Stimulated activated CD4-positive, alpha-beta T cell treated with anti-CD3 and anti-CD28 coated beads, Interleukin-1b, Interleukin-23, amount 100 ng/mL, for 4 hours (primary cell): ENCODE measurements around the gene JAML.

ENCODE experiments used
- DNase-seq, 2 donors: peaks; one replicate each; pipeline ENCODE4 v3.0.0-alpha.2; 2020; ENCODE audit warnings: low read depth in 2 of 2

The JAML gene

GRCh38 chr11:118240999-118241763, 16.4 kb upstream of the JAML start:
- peak in 1 of 2 donors; percentile 62 for DNase-seq

- DNase-seq = no peak
Measured at GRCh38 chr11:118239509-118240205, 14.8 kb upstream of the JAML start.

GRCh38 chr11:118238929-118239328, 14.1 kb upstream of the JAML start:
- no peak for DNase-seq

DNA sequence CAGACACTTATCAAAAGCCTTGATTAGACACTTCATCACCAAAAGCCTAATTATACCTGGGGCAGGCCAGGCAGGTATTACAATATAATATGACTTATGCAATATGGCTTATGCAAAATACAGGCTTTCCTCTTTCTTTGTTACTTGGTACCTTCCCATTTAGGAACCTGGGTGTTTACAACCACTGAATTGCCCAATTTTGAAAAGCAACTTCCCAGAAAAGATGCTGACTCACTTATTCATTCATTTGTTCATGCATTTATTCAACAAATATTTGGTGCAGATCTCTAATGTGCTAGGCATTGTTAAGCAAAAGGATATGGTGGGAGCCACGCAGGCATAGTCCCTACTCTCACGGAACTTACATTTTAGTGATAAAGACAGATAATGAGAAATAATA, 13.6 kb upstream of the JAML start:
- no peak for DNase-seq

DNA sequence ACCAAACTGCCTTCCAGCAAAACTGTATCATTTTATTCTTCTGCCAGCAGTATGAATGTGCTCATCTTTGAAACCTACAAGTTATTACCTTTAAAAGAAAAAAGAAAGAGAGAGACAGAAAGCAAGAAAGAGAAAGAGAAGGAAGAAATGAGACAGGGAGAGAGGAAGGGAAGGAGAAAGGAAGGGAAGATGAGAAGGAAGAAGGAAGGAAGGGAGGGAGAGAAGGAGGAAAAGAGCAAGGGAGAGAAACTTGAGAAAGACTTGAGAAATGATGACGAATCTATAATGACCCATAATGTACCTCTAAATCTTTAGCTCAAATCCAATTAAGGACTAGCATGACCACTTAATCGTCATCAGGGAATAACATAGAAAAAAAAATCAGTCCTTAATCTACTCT, 11.4 kb upstream of the JAML start:
- DNase-seq = no peak

DNA sequence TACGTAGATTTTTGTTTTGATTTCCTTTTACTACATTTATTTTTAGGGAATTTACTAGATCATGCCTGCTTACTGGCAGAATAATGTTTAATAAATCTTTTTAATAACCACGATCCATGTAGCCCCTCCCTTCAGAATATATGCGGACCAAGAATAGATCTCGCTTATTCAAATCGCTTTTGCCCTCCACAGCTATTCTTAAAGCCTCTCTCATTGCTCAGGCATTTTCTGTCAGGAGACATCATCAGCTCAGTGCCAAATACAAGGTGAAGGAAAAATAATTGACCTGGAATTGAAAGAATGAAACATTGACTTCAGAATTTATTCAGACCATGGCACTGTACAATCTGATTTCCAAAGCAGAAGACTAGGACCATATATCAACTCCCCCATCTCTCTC, 10.0 kb upstream of the JAML start:
- DNase-seq = no peak

DNA sequence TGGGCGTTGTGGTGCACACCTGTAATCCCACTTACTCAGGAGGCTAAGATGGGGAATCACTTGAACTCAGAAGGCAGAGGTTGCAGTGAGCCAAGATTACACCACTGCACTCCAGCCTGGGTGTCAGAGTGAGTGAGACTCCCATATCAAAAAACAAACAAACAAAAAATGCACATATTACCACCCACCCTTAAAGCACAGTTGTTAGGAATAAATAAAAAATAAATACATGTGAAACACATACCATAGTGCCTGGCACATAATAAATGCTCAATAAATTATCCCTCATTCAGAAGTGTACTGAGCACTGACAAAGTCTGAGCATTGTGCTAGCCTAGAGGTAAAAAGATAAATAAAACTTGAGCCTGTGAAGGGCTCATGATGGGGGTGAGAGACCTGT, 9.0 kb upstream of the JAML start:
- no peak for DNase-seq

DNA sequence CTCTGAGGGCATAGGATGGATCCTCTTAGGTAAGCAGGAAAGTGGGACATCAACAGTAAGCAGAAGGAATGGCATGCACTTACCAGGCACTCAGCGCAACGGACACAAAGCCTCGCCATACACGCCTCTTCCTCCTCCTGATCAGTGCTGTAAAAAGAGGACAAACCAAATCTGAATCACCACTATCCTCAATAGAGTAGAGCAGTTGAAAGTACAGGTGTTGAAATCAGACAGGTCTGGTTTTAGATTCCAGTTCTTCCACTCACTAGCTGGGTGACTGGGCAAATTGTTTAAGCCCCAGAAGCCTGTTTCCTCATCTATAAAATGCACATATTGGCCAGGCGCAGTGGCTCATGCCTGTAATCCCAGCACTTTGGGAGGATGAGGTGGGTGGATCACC, 8.6 kb upstream of the JAML start:
- DNase-seq = no peak

- DNase-seq = peak in 1 of 2 donors; percentile 49
Measured at GRCh38 chr11:118232659-118233058, 7.8 kb upstream of the JAML start.

- DNase-seq = no peak
Measured at GRCh38 chr11:118231461-118231860, 6.7 kb upstream of the JAML start.

GRCh38 chr11:118230088-118230487, 5.3 kb upstream of the JAML start:
- DNase-seq = no peak

DNA sequence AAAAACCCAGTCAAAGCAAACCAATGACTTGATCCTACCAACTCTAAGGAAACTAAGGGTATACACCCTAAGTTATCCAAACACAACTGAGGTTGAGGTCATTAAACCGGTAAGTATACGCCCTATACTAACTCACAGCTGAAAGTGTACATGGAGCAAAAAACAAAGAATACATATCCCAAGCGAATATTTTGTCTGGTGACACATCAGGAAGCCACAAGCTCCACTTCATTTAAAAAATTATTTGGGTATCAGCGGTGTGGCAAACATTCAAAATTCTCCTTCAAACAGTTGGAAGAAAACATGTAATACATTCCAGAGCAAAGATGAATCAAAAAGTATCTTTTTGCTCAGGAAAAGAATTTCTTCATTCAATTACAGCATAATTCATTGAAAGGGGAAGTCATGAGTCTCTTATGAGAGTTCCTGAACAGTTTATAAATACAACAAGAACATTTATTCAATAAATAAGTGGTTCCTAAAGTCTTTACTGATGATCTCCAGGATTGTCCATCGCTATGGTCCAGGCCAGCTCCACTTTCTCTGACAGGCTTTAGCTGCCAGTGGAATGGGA, 4.5 kb upstream of the JAML start:
- no peak for DNase-seq

DNA sequence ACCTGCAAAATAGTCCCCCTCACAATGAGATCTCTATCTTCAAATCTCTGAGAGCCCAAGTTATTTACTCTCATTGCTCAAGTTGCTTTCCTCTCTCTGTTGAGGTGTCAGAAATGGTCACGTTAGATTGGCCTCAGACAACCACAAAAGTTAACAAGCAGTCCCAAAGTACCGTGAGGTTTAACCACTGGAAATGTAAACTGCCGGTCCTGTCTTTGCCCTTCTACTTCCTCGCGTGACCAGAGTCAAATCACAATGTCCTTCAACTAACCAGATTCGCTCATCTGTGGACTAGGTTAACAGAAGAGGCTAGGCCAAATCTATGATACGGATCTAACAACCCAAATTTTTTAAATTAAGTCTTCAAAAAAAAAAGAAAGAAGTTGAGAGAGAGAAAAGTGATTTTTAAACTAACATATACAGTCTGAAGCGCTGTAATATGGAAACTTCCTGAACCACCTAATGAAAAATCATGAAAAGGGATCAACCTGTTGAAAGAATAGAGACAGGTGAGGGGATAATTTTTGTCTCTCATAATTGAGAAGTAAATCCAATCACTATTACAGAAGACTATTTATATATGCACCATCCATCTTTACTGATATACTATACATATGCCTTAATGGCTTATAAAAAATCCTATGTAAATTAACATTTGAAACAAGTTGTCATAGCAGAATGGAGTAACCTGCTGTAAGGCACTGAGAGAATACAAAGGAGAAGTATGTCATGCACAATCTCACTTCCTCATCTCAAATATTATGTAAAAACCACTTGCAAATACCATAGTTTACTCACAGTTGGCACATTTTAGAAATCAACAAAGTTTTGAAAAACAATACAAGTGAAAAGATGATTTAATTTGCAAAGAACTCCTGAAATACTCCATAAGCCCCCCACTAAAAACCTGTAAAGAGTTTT, 3.3 kb upstream of the JAML start:
- no peak for DNase-seq

DNA sequence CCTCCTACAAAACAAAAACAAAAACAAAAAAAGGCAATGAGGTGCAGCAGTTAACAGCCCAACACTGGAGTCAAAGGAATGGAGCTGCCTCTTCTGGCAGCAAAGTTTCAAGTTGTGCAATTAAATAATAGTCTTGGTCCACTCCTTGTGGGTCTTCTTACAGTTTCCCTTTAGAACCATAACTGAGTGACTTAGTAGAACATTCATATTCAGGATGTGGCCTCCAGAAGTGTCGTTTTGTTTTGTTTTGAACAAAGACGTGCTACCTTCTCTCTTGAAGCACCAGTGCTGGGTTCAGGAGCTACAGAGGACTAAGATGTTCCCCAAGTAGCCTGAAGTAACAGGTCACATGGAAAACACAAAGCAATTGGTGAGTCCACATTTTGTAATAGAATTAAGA, 2.0 kb upstream of the JAML start:
- no peak for DNase-seq

GRCh38 chr11:118226296-118226695, 1.5 kb upstream of the JAML start:
- DNase-seq = no peak

DNA sequence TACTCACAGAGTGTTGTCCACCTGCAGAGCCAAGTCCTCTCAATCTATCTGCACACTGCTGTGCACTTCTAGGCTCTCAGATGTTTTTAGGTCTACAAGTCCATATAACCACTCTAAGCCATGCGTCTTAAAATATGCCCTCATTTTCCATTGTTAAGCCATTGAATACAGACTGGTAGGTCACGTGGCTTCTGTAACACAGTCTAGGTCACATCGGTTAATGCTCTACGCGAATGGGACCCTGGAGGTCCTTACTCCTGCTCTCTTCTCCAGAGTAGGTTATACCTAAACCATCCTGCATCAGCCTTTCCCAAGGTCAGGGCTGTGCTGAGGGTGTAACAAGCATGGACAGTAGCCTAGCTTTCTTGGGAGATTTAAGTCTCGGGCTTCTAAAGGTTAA, 819 bp downstream of the JAML start:
- DNase-seq = no peak

GRCh38 chr11:118223570-118223969, 1.2 kb downstream of the JAML start:
- no peak for DNase-seq

- DNase-seq = no peak
Measured at GRCh38 chr11:118222437-118222836, 2.4 kb downstream of the JAML start.

DNA sequence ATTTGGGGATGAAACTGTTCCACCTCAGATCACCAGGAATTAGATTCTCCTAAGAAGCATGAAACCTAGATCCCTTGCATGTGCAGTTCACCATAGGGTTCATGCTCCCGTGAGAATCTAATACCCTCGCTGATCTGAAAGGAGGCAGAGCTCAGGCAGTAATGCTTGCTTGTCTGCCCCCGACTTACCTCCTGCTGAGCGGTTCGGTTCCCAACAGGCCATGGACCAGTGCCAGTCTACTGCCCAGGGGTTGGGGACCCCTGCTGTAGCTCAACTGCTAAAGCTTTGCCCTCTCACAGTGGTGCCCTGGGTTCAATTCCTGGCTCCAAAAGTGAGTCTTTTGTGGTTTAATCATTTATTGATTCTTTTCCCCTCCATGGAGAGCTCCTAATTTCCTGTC, 3.4 kb downstream of the JAML start:
- no peak for DNase-seq

DNA sequence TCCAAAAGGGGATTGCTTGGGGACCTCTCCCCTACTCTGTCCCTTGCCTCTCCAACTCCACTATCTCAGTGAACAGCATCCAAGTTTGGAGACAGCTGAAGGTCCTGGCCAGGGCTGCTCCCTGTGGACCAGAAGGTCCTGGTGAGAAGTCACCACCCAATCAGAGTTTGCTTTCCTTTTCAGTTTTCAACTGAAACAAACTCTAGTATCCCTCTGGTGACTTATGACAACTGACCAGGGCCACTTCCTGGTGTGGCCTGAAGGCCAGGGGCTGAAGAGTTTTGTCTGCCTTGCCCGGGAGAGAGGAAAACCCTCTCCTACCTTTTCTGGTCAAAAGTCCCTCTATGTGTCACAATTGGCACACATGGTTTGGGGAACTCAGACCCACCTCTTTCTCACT, 5.1 kb downstream of the JAML start:
- no peak for DNase-seq

DNA sequence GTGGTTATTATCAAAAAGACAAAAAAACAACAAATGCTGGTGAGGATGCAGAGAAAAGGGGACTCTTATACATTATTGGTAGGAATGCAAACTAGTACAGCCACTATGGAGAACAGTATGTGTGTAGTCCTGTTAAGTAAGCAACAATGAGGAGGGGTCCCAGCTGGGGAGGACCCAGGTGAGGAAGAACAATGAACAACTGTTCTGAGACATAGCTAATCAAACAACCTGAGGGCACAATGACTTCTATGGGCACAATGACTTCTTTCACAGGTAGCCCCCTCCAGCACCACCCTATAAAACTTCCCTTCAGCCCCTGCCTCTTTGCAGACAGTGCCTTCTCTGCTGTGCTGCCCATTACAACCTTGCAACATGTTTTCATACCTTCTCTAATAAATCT, 5.6 kb downstream of the JAML start:
- no peak for DNase-seq

- no peak for DNase-seq
Measured at GRCh38 chr11:118217575-118217974, 7.2 kb downstream of the JAML start.
